Panc1 (cell line): ENCODE data around the gene ZNF451. TPM values are rescaled to one million over a fixed set of nuclear protein-coding genes. Genes with fewer than 3 reads are reported as not detected.

Experiments used
- ATAC-seq: fragments of 200-7000 bp; cut with Tn5 transposase; 2 replicates; pipeline ENCODE4 v1.9.1; 2020; ENCODE audit warnings: mild to moderate bottlenecking, moderate library complexity
- BruUV-seq: library from RNA; stranded (reverse); fragments of 400-500 nt; replicated peaks from 2 replicates; lab custom pipeline; 2021; lab: Mats Ljungman, UMichigan
- CTCF ChIA-PET: fragments of 300-600 bp; sonication (Branson Sonifier 250); formaldehyde crosslinking; loops from one replicate; lab custom pipeline; 2022; ENCODE audit warnings: antibody characterized with exemption; lab: Charles Lee
- POLR2A ChIA-PET: fragments of 300-600 bp; sonication (Branson Sonifier 250); formaldehyde crosslinking; loops from one replicate; lab custom pipeline; 2022; ENCODE audit warnings: antibody characterized with exemption; lab: Charles Lee
- DNase-seq: peaks from one replicate; pipeline ENCODE4 v3.0.0-alpha.2; 2010; ENCODE audit warnings: low read depth, low spot score
- H3K27ac ChIP-seq: 2 replicates; pipeline ENCODE4 v1.5.1; 2011; ENCODE audit warnings: mild to moderate bottlenecking, low read length, inconsistent platforms
- H3K27me3 ChIP-seq: fragments of 200-500 bp; sonication (Bioruptor generic); 2 replicates; pipeline ENCODE4 v1.6.0; 2014; ENCODE audit warnings: low read length, inconsistent platforms; ENCODE audit not compliant: control insufficient read depth, insufficient read depth
- H3K36me3 ChIP-seq: fragments of 200-500 bp; sonication (Bioruptor generic); 2 replicates; pipeline ENCODE4 v1.5.1; 2014; ENCODE audit warnings: inconsistent platforms, mild to moderate bottlenecking, low read length, moderate library complexity; ENCODE audit not compliant: control insufficient read depth, insufficient read depth
- H3K4me1 ChIP-seq: 2 replicates; pipeline ENCODE4 v1.5.1; 2011; ENCODE audit warnings: inconsistent platforms, mild to moderate bottlenecking, low read length, moderate library complexity; ENCODE audit not compliant: control insufficient read depth, insufficient read depth
- H3K4me3 ChIP-seq, 2 experiments: 2 replicates each; pipeline ENCODE4 v1.5.1; 2011 to 2012; ENCODE audit warnings: low read depth in 2 of 2, low read length in 2 of 2, mild to moderate bottlenecking in 2 of 2, inconsistent platforms in 1 of 2, moderate library complexity in 1 of 2
- H3K9me3 ChIP-seq: fragments of 200-500 bp; sonication (Bioruptor generic); 2 replicates; pipeline ENCODE4 v1.5.1; 2014; ENCODE audit warnings: low read depth, mild to moderate bottlenecking, inconsistent platforms, low read length, moderate library complexity; ENCODE audit not compliant: control insufficient read depth, insufficient read depth
- CTCF ChIP-seq: fragments of 450-650 bp; IDR thresholded peaks from 2 replicates; pipeline ENCODE4 v1.5.1; 2017; ENCODE audit warnings: mild to moderate bottlenecking
- POLR2AphosphoS5 ChIP-seq: IDR thresholded peaks from 2 replicates; pipeline ENCODE4 v1.6.1; 2012; ENCODE audit warnings: mild to moderate bottlenecking, low read depth, low read length, moderate library complexity
- REST ChIP-seq, 2 experiments: IDR thresholded peaks; 2 replicates each; pipeline ENCODE4 v1.6.1; 2011 to 2012; ENCODE audit warnings: low read depth in 2 of 2, control low read depth in 1 of 2, low read length in 1 of 2, mild to moderate bottlenecking in 1 of 2, moderate library complexity in 1 of 2; ENCODE audit not compliant: insufficient read depth in 1 of 2
- SIN3A ChIP-seq: IDR thresholded peaks from 2 replicates; pipeline ENCODE4 v1.6.1; 2012; ENCODE audit warnings: low read depth, mild to moderate bottlenecking, low read length, moderate library complexity, borderline replicate concordance; ENCODE audit not compliant: insufficient read depth
- TCF7L2 ChIP-seq: IDR thresholded peaks from 2 replicates; pipeline ENCODE4 v1.6.1; 2011; ENCODE audit warnings: mild to moderate bottlenecking, low read depth, low read length, inconsistent platforms
- in situ Hi-C: cut with HindIII; loops from 2 replicates; pipeline ENCODE4 v1.10.0; 2016; ENCODE audit warnings: low sequenced_read_pairs, low pct_unique_long_range_greater_than_20kb
- intact Hi-C: fragments of 100-400 bp; cut with micrococcal nuclease; formaldehyde crosslinking; loops from one replicate; pipeline ENCODE4 v1.10.0; 2022; ENCODE audit not compliant: unreplicated experiment
- total RNA-seq: library from RNA; stranded (reverse); gene quantifications from one replicate; pipeline ENCODE4 v1.2.1, GENCODE V29; 2021; ENCODE audit not compliant: unreplicated experiment

The ZNF451 gene
- total RNA-seq, 1 experiment from 2014 or later, result 71.1 TPM

GRCh38 chr6:57085471-57085870 is 4.5 kb upstream of the ZNF451 start:
- Histone ChIP-seq H3K27me3 (no peaks in the 10 kb centered on the region), H3K36me3 (no peaks in the 10 kb centered on the region), H3K4me3 (no peak overlapping the region), H3K9me3 (no peaks in the 10 kb centered on the region), H3K4me1 (peaks cover 6% of the 10 kb centered on the region; the same call in 1 of the 2 replicates), H3K27ac (no peak overlapping the region)
- ChIA-PET POLR2A (no interaction called here), CTCF (no interaction called here)
- DNase-seq (no peak), ATAC-seq (no peak)
- in situ Hi-C loops, result no loop called here
- intact Hi-C loops, result no loop called here
- BruUV-seq, result no TSS peak
- TF ChIP-seq SIN3A, result no peak
- no peak for TF ChIP-seq POLR2AphosphoS5
- TF ChIP-seq CTCF, result no peak
- no peak for TF ChIP-seq TCF7L2
- TF ChIP-seq REST (IDR thresholded peaks at IDR 0.05; ENCODE audit: insufficient read depth in 1 of 2, low read depth in 2 of 2, low read length in 1 of 2), result no peak

GRCh38 chr6:57086843-57087242 is 3.1 kb upstream of the ZNF451 start:
- in situ Hi-C loops (no loop called here), intact Hi-C loops (no loop called here)
- ChIA-PET CTCF (no interaction called here), POLR2A (no interaction called here)
- Histone ChIP-seq H3K4me1 (peaks cover 12% of the 10 kb centered on the region), H3K27me3 (no peaks in the 10 kb centered on the region), H3K9me3 (no peaks in the 10 kb centered on the region), H3K36me3 (peaks cover 3% of the 10 kb centered on the region; the same call in 1 of the 2 replicates), H3K4me3 (no peak overlapping the region), H3K27ac (no peak overlapping the region)
- TF ChIP-seq SIN3A, result no peak
- DNase-seq (no peak), ATAC-seq (no peak)
- no TSS peak for BruUV-seq

GRCh38 chr6:57087916-57088315 is 2.1 kb upstream of the ZNF451 start:
- no peak for TF ChIP-seq CTCF
- Histone ChIP-seq H3K36me3 (peaks cover 11% of the 10 kb centered on the region; the same call in 1 of the 2 replicates), H3K27me3 (no peaks in the 10 kb centered on the region), H3K9me3 (no peaks in the 10 kb centered on the region), H3K4me1 (peaks cover 19% of the 10 kb centered on the region), H3K4me3 (no peak overlapping the region), H3K27ac (no peak overlapping the region)
- no peak for ATAC-seq
- in situ Hi-C loops, result no loop called here
- ChIA-PET POLR2A (no interaction called here), CTCF (no interaction called here)
- no TSS peak for BruUV-seq
- intact Hi-C loops, result no loop called here
- DNase-seq, result no peak
